GM18867 (cell line): Measurements from ENCODE around the gene MPHOSPH8.
A peak's percentile ranks its signal among the peaks of the same experiment; 100 is the strongest.

Source experiments
- ATAC-seq: cut with Tn5 transposase; IDR thresholded peaks from one replicate; pipeline ENCODE4 v1.9.1; 2021; ENCODE audit warnings: mild to moderate bottlenecking, moderate library complexity; ENCODE audit not compliant: unreplicated experiment

Gene MPHOSPH8, protein sequence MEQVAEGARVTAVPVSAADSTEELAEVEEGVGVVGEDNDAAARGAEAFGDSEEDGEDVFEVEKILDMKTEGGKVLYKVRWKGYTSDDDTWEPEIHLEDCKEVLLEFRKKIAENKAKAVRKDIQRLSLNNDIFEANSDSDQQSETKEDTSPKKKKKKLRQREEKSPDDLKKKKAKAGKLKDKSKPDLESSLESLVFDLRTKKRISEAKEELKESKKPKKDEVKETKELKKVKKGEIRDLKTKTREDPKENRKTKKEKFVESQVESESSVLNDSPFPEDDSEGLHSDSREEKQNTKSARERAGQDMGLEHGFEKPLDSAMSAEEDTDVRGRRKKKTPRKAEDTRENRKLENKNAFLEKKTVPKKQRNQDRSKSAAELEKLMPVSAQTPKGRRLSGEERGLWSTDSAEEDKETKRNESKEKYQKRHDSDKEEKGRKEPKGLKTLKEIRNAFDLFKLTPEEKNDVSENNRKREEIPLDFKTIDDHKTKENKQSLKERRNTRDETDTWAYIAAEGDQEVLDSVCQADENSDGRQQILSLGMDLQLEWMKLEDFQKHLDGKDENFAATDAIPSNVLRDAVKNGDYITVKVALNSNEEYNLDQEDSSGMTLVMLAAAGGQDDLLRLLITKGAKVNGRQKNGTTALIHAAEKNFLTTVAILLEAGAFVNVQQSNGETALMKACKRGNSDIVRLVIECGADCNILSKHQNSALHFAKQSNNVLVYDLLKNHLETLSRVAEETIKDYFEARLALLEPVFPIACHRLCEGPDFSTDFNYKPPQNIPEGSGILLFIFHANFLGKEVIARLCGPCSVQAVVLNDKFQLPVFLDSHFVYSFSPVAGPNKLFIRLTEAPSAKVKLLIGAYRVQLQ

DNA sequence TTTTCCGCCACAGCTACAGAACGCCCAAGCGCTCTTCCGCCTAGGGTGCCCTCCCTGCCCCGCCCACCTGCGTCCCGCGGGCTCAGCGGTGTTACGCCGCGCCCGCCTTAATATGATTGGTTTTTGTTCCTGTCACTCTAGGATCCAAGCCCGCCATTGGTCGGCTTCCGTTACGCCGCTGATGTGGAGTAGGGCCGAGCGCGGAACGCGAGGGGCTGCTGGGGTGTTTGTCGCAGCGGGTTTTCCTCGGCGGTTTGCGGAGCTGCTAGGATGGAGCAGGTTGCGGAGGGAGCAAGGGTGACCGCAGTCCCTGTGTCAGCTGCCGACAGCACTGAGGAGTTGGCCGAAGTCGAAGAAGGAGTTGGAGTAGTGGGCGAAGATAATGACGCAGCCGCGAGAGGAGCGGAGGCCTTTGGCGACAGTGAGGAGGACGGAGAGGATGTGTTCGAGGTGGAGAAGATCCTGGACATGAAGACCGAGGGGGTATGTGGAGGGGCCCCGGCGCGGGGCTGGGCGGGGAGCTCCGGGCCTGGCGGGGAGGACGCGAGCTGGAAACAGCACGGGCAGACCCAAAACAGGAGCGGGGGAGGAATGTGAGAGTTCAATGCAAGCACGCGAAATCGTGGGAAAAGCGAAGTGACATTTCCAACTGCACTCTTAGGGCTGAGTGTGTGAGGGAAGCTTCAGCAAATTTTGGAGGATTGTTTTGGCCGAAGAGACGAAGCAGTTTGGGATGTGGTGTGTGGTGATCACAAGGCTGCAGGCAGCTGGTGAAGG is at the start of gene MPHOSPH8:
Gene MPHOSPH8 (plus strand): TSS at position 181 of the 777 bp plus-strand sequence. CDS start 90 bp downstream, at position 271.
- peak; percentile 98 for ATAC-seq

- ATAC-seq: peak; percentile 82
Measured at GRCh38 chr13:19586904-19587634, 46.4 kb upstream of the MPHOSPH8 start.

GRCh38 chr13:19587635-19588300 is 45.7 kb upstream of the MPHOSPH8 start:
- ATAC-seq: peak; percentile 75

DNA sequence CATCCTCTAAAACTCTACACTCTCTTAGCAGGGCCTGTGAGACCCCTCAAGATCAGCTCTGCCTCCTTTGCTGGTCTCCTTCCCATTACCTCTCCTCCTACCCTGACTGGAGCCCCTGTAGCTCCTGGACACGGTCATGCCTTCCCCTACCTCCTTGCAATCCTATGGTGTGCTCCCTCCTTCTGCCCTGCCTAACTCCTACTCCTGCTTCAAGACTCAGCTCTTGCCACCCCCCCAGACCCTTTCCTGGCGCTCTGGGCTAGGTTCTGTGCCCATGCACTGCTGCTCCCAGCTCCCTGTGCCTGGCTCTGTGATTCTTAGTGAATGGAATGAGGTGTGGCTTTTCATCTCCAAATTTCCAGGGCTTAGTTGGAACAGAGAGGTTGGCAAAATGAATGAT is 44.1 kb upstream of the MPHOSPH8 start:
- ATAC-seq: no peak

DNA sequence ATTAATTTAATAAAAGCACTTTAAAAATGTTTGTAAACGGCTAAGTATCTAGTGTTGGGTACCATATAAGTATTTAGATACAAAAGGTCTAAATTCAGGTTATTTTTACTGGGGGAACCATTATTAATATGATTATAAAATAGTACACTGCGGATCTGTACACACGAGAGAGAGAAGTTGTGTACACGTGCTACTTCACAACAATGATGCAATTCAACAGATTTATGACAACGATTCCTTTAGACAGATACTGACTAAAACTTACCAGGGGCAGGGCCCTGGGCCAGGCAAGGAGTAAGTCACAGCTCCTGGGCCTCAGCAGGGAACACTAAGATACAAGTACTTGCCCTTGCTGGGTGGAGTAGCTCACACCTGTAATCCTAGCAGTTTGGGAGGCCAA is 43.0 kb upstream of the MPHOSPH8 start:
- no peak for ATAC-seq

DNA sequence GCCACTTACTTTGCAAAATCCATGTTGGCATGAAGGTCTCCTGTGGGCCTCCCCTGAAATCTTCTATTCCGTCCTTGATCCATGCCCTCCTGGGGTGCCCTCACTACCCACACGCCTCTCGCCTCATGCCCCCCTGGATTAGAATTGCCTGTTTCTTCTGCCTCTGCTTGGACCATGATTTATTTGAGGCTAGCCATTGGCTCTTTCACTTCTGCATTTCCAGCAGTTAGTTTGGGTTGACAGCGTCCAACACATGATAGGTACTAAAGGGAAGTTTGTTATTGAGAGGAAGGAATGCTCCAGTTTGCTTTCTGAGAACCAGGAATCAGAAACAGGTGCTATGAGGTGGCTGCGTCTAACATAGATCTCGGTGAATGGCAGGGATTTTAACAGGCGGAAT is 41.6 kb upstream of the MPHOSPH8 start:
- ATAC-seq: no peak

DNA sequence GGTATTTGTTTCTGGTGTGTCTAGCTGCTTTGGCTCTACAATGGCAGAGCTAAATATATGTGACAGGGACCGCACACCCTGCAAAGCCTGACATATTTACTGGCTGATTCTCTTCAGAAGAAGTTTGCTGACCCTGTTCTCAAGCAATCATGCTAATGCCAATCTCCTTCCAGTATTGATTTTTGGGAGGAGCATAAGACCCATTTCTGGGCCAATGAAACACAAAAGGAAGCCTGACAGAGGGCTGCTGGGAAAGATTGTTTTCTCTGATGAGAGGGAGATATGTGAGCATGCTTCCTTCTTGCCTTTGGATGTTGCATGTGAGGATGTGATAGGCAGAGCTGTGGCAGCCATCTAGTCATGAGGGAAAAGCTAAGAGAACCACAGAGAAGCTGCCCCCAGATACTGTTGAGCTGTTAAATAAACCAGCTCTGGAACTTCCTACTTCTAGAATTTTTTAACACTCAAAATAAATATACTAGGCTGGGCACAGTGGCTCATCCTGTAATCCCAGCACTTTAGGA is 40.7 kb upstream of the MPHOSPH8 start:
- ATAC-seq: no peak

DNA sequence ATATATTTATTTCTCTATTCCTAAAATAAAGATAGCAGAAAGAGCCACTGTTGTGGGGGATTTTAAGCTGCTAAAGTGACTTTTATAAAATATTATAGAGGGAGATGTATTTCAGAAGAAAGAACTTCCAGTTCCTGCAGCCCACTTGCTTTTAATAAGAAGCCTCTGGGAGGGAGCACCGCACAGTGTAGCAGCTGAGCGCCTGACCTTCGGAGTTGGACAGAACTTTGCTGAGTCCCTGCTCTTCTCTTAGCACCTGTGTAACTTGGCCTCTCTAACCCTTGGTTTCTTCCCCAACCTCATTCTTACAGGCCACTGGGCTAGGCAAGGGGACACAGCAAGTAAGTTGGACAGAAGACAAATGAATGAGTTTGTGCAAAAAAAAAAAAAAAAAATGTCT is 37.4 kb upstream of the MPHOSPH8 start:
- ATAC-seq: no peak

DNA sequence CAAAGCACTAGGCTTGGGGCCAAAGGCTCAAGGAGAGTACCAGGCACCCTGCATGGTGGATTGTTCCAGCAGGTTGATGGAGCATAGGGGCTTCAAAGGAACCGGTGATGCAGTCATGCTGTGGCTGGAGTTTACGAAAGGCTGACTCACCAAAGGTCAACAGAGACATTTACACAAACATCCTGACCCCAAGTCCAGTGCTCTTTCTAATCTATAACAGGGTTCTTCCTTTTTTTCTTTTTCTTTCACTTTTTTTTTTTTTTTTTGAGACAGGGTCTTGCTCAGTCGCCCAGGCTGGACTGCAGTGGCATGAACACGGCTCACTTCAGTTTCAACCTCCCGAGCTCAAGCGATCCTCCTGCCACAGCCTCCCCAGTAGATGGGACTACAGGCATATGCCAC is 36.5 kb upstream of the MPHOSPH8 start:
- no peak for ATAC-seq

DNA sequence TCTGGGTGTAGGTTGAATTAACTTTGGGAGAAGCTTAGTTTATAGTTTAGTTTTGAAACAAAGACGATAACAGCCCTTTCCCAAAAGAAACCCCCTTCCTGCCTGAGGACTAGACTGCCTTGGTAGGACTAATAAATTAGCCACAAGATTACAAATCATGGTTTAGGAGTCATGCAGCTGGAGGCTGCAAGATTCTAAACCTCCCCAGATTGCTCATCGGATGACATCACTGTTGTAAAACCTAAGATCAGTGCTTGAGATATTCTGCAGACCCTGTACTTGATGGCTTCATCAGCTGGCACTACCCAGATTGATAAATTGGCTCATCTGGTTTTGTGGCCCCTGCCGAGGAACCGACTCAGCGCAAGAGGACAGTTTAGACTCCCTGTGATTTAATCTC is 35.9 kb upstream of the MPHOSPH8 start:
- ATAC-seq: no peak

GRCh38 chr13:19601749-19602725 is 31.4 kb upstream of the MPHOSPH8 start:
- peak; percentile 93 for ATAC-seq

DNA sequence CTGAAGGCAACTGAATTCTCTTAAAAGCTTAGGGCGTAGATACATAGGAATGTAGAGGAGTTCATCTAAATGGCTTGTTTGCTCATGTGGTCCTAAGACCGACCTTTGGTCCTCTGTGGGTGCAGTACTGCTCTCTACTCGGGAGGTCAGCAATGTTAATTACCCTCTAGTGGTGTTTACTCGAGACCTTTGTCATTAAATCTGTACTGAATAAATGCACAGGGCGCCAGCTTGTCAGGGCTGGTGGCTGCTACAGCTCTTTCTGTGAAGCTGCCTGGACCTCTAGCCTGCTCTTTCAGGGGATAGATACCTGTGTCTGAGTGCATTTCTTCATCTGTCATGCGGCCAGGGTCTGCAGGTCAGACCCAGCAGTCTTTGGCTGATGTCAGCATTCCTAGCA is 29.2 kb upstream of the MPHOSPH8 start:
- ATAC-seq: no peak

- ATAC-seq: no peak
Measured at GRCh38 chr13:19605161-19605955, 28.1 kb upstream of the MPHOSPH8 start.

DNA sequence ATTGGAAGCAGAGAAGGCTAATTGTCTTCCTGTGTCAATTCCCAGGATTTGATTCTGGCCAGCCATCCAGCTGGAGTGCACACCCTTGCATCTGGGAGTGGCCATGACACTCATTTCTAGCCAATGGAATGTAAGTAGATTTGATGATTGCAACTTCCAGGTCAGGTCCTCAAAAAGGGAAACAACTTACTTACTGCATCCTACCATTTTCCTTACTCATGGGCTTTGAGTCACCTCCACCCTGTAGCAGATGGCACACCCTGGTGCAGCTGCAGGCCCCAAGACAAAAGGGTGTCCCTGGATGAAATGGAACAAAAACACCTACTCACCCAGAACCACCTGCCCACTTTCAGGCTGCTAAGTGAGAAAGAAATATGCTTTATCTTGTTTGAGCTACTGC is 27.3 kb upstream of the MPHOSPH8 start:
- no peak for ATAC-seq

DNA sequence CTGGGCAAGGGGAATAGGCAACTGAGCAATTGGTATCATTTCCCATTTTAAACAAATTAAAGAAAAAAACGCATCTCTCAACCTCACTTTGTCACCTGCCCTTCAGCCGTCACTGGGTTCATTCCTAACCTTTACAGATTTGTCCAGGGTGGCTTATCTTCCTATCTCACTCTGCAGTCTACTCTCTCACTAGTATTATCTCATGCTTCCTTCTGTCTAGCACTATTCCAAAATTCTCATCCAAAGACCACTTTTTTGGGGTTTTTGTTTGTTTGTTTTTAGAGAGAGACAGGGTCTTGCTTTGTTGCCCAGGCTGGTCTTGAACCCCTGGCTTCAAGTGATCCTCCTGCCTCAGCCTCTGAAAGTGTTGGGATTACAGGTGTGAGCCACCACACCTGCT is 26.7 kb upstream of the MPHOSPH8 start:
- no peak for ATAC-seq

GRCh38 chr13:19607523-19608078 is 25.9 kb upstream of the MPHOSPH8 start:
- ATAC-seq: no peak

GRCh38 chr13:19618977-19619376 is 14.5 kb upstream of the MPHOSPH8 start:
- ATAC-seq: peak; percentile 91
